ENCODE data around the gene TJP1.

- TF ChIP-seq POLR2A (IDR thresholded peaks at IDR 0.05), result no peak
- TF ChIP-seq, protein P1, sequence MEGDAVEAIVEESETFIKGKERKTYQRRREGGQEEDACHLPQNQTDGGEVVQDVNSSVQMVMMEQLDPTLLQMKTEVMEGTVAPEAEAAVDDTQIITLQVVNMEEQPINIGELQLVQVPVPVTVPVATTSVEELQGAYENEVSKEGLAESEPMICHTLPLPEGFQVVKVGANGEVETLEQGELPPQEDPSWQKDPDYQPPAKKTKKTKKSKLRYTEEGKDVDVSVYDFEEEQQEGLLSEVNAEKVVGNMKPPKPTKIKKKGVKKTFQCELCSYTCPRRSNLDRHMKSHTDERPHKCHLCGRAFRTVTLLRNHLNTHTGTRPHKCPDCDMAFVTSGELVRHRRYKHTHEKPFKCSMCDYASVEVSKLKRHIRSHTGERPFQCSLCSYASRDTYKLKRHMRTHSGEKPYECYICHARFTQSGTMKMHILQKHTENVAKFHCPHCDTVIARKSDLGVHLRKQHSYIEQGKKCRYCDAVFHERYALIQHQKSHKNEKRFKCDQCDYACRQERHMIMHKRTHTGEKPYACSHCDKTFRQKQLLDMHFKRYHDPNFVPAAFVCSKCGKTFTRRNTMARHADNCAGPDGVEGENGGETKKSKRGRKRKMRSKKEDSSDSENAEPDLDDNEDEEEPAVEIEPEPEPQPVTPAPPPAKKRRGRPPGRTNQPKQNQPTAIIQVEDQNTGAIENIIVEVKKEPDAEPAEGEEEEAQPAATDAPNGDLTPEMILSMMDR (IDR thresholded peaks at IDR 0.05), result no peak
These were observed 117.2 kb downstream of the TJP1 start for GRCh38 chr15:29704950-29705597.
